Measurements from ENCODE around the gene DVL3. TPM values are rescaled to one million over a fixed set of nuclear protein-coding genes. Genes with fewer than 3 reads are reported as not detected.

Gene DVL3
- total and polyA plus RNA-seq, 10 of the 15 experiments (the other 5 are each of a cell fraction or from before 2014, with no cell fraction given), result 2.2 to 39.7 (median 14.5) TPM

DNA sequence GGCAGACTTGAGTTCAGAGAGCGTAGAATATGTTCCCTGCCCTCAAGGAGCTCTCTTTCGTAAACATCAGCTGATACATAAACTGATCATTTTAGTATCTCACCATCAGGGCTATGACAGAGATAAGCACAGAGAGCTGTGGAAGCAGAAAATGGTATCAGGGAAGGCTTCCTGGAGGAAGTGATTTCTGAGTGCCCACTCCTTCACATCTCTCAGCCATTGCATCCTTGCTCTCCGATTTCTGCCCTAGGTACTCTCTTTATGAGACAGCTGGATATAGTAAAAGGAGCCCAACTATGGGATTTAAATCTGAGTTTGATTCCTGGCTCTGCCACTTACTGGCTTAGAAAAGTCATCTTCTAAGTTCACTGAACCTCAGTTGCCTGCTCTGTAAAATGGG lies 10.4 kb downstream of the DVL3 start (continued):
- no peak for TF ChIP-seq NFYA (IDR thresholded peaks at IDR 0.05; ENCODE audit: borderline replicate concordance, low read depth, low read length)
- TF ChIP-seq WRNIP1 (IDR thresholded peaks at IDR 0.05; ENCODE audit: borderline replicate concordance, low read depth, low read length), result no peak
- TF ChIP-seq SREBF1 (IDR thresholded peaks at IDR 0.05; ENCODE audit: low read length), result no peak
- no peak for TF ChIP-seq CREM (IDR thresholded peaks at IDR 0.05; ENCODE audit: low read depth)
- TF ChIP-seq GATAD2B (conservative IDR thresholded peaks at IDR 0.05; ENCODE audit: low read depth), result no peak
- no peak for TF ChIP-seq SRF (IDR thresholded peaks at IDR 0.05; ENCODE audit: low read depth in 2 of 2, low read length in 2 of 2)
- TF ChIP-seq NFYB (IDR thresholded peaks at IDR 0.05; ENCODE audit: insufficient read depth, low read depth, low read length), result no peak

DNA sequence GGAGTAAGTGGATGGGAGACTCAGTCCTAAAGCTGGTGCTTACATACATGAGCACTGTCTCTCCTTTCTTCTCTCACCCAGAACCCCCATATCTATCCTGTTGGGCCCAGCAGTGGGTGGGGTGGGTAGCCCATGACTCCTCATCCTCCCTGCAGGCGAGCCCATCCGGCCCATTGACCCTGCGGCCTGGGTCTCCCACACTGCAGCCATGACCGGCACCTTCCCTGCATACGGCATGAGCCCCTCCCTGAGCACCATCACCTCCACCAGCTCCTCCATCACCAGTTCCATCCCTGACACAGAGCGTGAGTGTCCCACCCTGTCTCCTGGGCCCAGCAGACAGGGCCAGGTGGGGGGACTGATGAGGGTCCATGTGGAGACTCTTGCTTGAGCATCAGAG lies 11.5 kb downstream of the DVL3 start:
- no peak for DNase-seq (ENCODE audit: low read depth, low spot score)
- POLR2A ChIA-PET, result interaction anchor here (0.6 kb wide), 1 partner anchor 7 kb away, joined by 4 read pairs; no protein-coding TSS in a partner anchor

More for the DNA sequence above, 11.5 kb downstream of the DVL3 start:
- Histone ChIP-seq H4K20me1 (ENCODE audit: control insufficient read depth, insufficient read depth) (no peaks in the 10 kb centered on the region), H3K4me3 (no peak overlapping the region), H3K9ac (ENCODE audit: control insufficient read depth, insufficient read depth, low read length) (no peak overlapping the region), H3K36me3 (ENCODE audit: control insufficient read depth in 2 of 2, insufficient read depth in 2 of 2, low read length in 1 of 2) (peaks cover 8 to 17% of the 10 kb centered on the region in 2 experiments; a peak in 3 of 4 replicates), H3K4me1 (ENCODE audit: control insufficient read depth, insufficient read depth, low read length) (no peaks in the 10 kb centered on the region), H3K79me2 (ENCODE audit: control insufficient read depth, insufficient read depth, low read length) (no peaks in the 10 kb centered on the region), H2AFZ (ENCODE audit: control insufficient read depth, low read depth, low read length) (no peak overlapping the region), H3K27ac (ENCODE audit: control insufficient read depth, insufficient read depth) (no peak overlapping the region), H3K27me3 (replicated peaks in 1 of 2; ENCODE audit: control insufficient read depth in 2 of 2, insufficient read depth in 2 of 2, low read length in 1 of 2) (no peaks in the 10 kb centered on the region), H3K4me2 (ENCODE audit: control insufficient read depth, insufficient read depth) (no peak overlapping the region), H3K9me3 (replicated peaks; ENCODE audit: control insufficient read depth, insufficient read depth, low read length) (no peaks in the 10 kb centered on the region)
- ATAC-seq (no peak), FAIRE-seq (no peak)
- SMC1A ChIA-PET (ENCODE audit: uncharacterized antibody, unreplicated experiment), result no interaction called here
- WGBS (ENCODE audit: insufficient coverage, insufficient replicate concordance, low lambda C conversion rate, missing lambda C conversion rate), result 93% methylated on average over 6 of the region's 6 CpGs
- RAD21 ChIA-PET (ENCODE audit: unreplicated experiment), result no interaction called here
- BruUV-seq (replicated peaks), result no TSS peak
- in situ Hi-C loops (cut with MboI), result no loop called here
- no peak for TF ChIP-seq NFYA (IDR thresholded peaks at IDR 0.05; ENCODE audit: borderline replicate concordance, low read depth, low read length)
- CTCF ChIA-PET, result no interaction called here
- intact Hi-C loops (cut with micrococcal nuclease; ENCODE audit: unreplicated experiment), result no loop called here
